T-helper 1 cell (primary cell): ENCODE results near the gene GATA2.

Experiments
- DNase-seq, 5 donors: peaks; one replicate each; pipeline ENCODE4 v3.0.0-alpha.2; 2012 to 2020

The GATA2 gene

DNA sequence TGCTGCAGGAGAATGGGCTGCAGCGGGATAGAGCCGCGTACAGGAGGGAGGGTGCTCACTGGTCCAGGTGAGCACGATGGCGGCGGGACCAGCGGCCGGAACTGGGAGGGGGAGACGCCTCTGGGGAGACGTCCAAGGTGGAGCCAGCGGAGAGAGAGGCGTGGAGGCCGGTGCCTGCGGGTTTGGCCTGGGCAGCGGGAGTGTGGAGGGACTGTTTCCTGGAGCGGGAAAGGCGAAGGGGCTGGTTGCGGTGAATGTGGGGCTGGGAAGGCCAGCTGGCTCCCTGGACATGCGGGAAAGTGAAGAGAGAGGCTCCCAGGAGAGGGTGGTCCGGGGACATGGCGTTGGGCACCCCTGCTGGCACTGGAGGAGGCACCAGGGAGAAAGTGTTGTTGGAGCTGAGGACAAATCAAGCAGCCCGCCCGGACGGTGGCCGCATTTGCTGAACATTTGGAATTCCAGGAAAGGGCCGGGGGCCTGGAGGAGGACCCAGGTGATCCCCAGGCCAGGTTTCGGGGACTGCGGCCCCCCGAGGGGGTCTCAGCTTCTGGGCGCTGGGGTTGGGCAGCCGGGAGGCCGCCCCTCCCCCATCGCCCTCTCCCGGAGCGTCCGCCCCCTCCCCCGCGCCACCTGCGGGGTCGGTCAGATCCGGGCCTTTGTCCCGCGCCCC is 60.6 kb downstream of the GATA2 start:
- no peak for DNase-seq

DNA sequence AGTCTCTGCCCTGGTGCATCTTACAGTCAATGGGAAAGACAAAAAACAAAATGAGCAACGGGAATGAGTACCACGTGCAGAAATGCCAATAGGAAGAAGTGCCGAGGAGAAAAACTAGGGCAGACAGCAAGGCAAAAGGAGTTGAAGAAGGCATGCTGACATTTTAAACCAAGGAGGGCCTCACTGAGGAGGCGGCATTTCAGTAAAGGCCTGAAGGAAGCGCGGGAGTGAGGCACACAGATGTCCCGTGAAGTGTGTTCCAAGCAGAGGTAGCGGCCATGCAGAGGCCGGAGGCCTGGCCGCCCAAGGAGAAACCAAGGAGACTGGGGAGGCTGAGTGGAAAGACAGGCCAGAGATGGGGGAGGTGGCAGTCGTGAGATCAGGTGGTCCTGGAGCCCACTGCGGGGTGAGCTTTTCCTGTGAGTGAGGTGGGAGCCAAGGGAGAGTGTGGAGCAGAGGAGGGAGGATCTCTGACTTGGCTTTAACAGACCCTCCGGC is 61.1 kb downstream of the GATA2 start:
- no peak for DNase-seq

DNA sequence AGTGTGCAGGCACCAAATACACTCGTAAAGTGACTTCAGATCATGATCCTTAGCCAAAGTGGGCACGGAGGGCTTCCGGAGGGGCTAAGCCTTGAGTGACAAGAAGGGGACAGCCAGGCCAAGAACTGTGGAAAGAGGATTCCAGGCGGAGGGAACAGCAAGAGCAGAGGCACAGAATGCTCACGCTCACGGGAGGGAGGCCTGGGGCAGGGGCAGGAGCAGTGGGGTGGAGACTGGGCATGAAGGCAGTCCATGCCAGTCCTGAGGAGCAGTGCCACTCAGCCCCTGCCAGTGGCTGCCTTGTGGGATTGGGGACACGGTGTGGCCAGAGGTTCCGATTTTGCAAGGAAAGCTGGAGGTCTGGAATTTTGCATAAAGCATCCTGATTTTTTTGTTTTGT is 62.3 kb downstream of the GATA2 start:
- DNase-seq: no peak

DNA sequence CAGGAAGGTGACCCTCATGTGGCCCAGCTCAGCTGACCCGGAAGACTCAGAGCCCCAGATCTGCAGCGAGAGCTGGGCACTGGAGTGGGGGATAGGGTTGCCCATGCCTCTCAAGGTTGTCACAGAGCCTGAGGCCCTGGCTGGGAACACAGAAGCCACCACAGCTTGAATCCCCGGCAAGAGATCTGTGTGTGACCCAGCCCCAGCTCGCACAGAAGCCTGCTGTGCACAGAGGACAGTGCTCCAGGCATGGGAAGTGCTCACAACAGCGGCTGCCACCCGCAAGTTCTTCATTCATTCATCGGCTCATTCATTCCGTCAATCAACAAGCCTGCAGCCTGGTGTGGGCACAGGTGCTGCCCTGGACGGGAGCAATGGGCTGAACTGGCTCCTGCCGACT is 62.7 kb downstream of the GATA2 start:
- DNase-seq: no peak

DNA sequence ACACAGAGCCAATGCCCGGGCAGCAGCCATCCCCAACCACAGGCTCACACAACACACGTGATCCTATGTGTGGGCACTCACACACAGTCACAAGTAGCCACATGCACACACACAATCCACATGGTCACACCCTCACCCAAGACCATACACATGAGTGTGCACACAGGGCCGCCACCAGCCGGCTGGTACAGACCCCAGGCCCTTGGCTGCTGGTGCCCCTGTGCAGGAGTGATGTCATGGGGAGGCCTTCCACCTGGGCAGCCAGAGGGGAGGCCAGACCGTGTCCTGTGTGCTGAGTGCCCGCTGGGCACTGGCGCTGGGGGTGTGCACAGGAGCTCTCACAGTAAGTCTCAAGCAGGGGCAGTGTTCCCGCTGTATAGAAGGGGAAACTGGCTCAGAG is 63.2 kb downstream of the GATA2 start:
- no peak for DNase-seq
